Ishikawa (cell line): ENCODE results near the gene ZMYND11.

Source experiments
- CEBPB ChIP-seq: IDR thresholded peaks from 2 replicates; pipeline ENCODE4 v1.6.1; 2012
- CREB1 ChIP-seq: IDR thresholded peaks from 2 replicates; pipeline ENCODE4 v1.6.1; 2012; ENCODE audit warnings: low read depth
- EGR1 ChIP-seq: IDR thresholded peaks from 2 replicates; pipeline ENCODE4 v1.6.1; 2012
- EP300 ChIP-seq: IDR thresholded peaks from 2 replicates; pipeline ENCODE4 v1.6.1; 2012; ENCODE audit warnings: borderline replicate concordance
- FOXM1 ChIP-seq: IDR thresholded peaks from 2 replicates; pipeline ENCODE4 v1.6.1; 2012; ENCODE audit warnings: low read depth, borderline replicate concordance
- MAX ChIP-seq: IDR thresholded peaks from 2 replicates; pipeline ENCODE4 v1.6.1; 2012
- NFIC ChIP-seq: IDR thresholded peaks from 2 replicates; pipeline ENCODE4 v1.6.1; 2012
- RAD21 ChIP-seq: IDR thresholded peaks from 2 replicates; pipeline ENCODE4 v1.6.1; 2012; ENCODE audit warnings: low read depth
- REST ChIP-seq: IDR thresholded peaks from 2 replicates; pipeline ENCODE4 v1.6.1; 2012; ENCODE audit warnings: low read depth, mild to moderate bottlenecking
- TAF1 ChIP-seq: IDR thresholded peaks from 2 replicates; pipeline ENCODE4 v1.6.1; 2012; ENCODE audit warnings: low read depth, mild to moderate bottlenecking
- TCF12 ChIP-seq: IDR thresholded peaks from 2 replicates; pipeline ENCODE4 v1.6.1; 2012; ENCODE audit warnings: low read depth
- TEAD4 ChIP-seq: IDR thresholded peaks from 2 replicates; pipeline ENCODE4 v1.6.1; 2012
- YY1 ChIP-seq: IDR thresholded peaks from 2 replicates; pipeline ENCODE4 v1.6.1; 2012; ENCODE audit warnings: low read depth
- TF ChIP-seq, protein P1 (sequence below): IDR thresholded peaks from 2 replicates; pipeline ENCODE4 v1.6.1; 2012

GRCh38 chr10:274866-275265 is 139.6 kb downstream of the ZMYND11 start:
- TF ChIP-seq RAD21 (no peak), MAX (no peak), REST (no peak), TEAD4 (no peak), EGR1 (no peak), YY1 (no peak), TAF1 (no peak), EP300 (no peak), CEBPB (no peak), TCF12 (no peak), CREB1 (no peak), NFIC (no peak), FOXM1 (no peak)
- TF ChIP-seq, protein P1, sequence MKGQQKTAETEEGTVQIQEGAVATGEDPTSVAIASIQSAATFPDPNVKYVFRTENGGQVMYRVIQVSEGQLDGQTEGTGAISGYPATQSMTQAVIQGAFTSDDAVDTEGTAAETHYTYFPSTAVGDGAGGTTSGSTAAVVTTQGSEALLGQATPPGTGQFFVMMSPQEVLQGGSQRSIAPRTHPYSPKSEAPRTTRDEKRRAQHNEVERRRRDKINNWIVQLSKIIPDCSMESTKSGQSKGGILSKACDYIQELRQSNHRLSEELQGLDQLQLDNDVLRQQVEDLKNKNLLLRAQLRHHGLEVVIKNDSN: no peak
